ENCODE data around the gene RALGAPB. TPM values are rescaled to one million over a fixed set of nuclear protein-coding genes. Genes with fewer than 3 reads are reported as not detected.
"Not testable (repeated sequence)": the region's sequence is repeated elsewhere in the genome, so short reads cannot be mapped to it uniquely, and the experiment has no call there.

RALGAPB gene
- total RNA-seq, result 28.4 and 29.1 TPM in 2 replicates

DNA sequence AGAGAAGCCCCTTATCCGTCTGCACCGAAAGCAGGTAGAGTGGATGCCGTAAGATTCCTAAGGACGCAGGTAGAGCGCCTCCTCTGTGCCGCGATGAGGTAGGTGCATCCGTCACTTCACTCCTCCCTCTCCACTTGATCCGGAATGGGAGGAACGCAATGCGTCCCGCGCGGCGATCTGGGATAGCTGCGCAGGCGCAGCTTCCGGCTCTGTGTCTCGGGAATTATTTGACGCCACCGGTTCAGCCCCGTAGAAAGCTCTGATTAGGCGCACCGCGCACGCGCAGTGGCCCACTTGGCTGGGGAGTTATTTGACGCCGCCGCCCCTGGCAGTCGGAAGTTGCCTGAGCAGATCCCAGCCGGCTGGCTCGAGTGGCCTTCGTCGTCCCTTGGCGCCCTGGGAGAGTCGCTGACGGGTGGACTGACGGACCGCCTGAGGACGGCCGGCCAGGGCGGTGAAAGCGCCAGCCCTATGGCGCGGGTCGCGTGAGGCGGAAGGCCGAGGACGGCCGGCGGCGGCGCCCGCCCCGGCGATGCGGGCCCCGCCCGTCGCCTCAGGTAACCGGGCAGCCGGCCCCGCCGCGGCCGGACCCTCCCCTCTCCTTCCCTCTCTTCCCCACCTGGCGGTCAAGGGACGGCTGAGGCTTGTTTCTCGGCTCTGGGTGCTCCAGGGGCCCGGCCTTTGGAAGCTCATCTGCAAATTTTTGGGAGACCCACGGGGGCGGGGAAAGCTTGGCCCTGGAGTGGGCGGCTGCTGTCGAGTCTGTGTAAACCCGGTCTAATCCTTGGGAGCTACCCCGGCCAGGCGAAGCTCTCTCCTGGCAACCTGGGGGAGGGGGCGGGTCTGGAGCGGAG is at the start of gene RALGAPB:
Gene RALGAPB, plus strand, starts transcription at position 331 of the 854 bp plus-strand sequence. CDS start 15,590 bp downstream, outside the sequence.
- peak; percentile 99 for DNase-seq

DNA sequence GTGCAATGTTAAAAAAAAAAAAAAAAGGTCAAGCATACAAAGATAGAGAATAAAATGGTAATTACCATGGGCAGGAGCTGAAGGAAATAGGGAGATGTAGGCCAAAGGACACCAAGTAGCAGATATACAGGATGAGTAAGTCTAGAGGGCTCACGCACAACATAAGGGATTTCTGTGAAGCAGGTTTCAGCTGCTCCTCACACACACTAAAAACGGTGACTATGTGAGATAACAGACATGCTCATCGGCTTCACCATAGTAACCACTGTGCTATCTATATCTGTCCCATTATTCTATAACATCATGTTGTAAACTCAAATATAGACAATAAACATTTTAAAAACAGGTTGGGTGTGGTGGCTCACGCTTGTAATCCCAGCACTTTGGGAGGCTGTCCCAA is 49.1 kb upstream of the RALGAPB start:
- no peak for DNase-seq

DNA sequence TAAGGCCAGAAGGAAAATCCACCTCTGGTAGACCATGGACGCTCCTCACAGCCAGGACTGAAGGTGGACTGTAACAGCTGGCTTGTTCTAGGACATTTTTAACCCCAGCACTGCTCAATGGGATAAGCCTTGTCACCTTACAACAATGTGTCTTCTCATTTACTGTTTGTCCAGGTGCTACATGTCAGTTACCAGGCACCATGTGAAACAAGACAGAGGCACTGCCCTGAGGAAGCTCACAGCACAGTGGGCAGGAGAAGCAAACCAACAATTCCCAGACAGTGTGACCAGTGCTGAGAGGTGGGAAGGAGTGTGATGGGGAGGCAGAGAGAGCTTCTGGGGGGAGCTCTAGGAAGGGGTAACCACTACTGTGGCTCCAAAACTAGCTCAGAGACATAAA is 48.2 kb upstream of the RALGAPB start:
- no peak for DNase-seq

DNA sequence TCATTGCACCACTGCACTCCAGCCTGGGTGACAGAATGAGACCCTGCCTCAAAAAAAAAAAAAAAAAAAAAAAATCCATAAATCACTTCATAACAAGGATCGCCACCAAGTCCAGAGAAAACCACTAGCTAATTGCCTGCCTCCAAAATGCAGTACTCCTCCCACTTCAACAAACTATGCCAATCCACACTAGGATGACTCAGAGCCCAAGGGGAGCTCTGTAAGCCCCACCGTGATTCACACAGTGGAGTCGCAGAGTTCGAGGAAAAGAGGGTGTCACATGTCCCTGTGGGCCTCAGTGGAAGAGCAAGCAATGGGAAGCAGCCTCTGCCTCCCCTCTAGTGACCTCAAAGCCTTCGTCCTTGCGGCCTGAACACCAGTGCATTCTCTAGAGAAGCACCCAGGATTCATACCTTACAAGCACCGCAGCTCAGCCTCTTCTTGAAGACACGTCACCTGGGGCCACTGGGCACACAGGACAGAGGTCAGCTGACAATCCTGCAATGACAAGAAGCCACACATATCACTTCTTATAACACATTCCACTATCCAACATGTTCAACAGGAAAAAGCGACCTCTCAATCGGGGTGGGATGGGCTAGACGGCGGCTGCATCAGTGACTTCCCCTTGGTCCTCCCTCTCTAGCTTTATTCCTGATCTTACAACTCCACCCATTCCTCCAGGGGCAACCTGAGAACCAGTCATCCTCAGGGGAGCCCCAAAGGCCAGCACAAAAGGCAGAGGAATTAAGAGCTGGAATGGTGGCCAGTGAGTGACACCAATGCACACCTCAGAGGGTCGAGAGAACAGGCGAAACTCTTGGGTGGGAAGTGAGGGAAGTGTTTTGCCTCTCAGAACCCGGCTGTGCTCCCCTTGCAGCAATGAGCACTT is 46.4 kb upstream of the RALGAPB start:
- DNase-seq, result peak; percentile 66

DNA sequence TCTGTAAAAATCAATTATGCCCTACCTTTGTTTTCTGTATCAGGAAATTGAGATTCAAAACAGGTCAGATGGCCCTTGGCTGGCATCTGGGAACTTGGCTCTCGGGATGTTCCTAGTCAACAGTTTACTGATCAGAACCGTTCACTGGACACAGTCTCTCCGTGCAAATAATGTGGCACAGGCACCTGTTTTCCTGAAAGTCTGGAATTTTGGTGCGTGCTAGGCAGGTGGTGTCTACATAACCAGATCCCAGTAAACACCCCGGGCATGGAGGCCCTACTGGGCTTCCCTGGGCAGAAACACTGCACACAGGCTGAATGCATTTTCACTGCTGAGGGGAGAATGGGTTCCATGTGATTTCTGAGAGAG is 45.0 kb upstream of the RALGAPB start:
- DNase-seq, result no peak

GRCh38 chr20:38428800-38429199 is 43.8 kb upstream of the RALGAPB start:
- no peak for DNase-seq

DNA sequence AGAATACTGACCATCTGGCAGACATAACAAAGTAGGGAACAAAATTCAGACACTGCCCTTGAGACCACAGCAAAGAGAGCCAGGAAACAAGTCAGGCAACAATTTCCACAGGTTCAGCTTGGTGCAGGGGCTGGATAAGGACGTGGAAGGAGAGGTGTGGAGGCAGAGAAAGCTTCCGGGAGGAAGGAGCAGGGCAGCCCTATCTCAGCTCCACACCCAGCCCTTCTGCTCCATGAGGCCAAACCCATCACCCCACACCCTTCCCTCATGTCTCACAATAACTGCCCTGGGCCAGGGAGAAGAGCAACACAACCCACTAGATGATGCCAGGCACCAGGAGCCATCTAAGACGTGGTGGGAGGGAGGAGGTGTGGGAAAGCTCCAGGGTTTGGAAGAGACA is 43.3 kb upstream of the RALGAPB start:
- DNase-seq, result no peak

DNA sequence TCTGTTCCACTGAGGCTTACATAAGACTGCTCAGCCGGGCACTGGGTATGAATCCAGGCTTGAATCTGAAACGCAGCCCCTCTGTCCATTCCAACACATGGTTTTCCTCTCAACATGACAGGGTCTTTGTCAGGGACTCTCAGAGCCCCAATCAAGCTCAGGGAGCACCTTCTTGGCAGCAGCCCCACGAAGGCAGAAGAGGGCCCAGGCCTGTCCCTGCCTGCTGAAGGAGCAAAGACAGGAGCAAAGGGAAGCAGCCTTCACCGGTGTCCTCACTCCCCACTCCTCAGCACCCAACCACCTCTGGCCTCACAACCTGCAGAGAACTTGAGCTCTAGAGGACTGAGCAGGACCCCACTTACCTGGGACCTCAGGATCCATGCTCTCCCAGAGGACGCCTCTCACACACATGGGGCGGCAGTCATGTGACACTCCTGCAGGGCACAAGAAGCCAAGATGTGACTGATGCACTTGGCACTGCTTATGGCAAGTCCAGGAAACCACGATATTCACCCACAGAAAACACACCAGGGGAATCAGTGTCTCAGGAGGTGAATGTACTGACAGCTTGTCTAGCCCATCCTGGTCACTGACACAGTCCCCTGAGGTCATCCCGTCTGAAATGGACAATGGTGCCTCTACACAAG is 41.8 kb upstream of the RALGAPB start:
- no peak for DNase-seq

DNA sequence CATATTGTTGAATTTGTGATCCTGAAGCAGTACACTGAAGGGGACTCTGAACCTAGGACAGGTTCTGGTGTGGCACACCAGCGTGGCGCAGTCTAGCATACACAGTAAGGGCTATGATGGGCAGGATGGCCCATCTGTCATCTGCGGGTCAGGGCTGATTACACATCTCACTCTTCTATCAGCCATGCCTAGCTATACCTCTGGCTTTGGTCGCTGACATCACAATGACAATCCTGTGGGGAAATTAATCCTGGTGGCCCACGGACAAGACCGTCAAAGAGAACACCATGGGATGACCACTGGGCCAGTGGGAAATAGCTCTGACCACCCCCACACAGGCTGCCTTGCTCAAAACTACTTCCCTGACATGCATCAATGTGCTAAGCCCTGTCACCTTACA is 40.4 kb upstream of the RALGAPB start:
- no peak for DNase-seq

GRCh38 chr20:38432870-38433269 is 39.8 kb upstream of the RALGAPB start:
- DNase-seq, result not testable (repeated sequence)

- DNase-seq, result no peak
Measured at GRCh38 chr20:38433304-38433972, 39.2 kb upstream of the RALGAPB start.

GRCh38 chr20:38434301-38434741 is 38.3 kb upstream of the RALGAPB start:
- DNase-seq, result peak; percentile 45

GRCh38 chr20:38434770-38435554 is 37.7 kb upstream of the RALGAPB start, which contains the start of gene SNHG17:
Gene SNHG17, minus strand, starts transcription at chr20:38435328.
- DNase-seq, result peak; percentile 97

DNA sequence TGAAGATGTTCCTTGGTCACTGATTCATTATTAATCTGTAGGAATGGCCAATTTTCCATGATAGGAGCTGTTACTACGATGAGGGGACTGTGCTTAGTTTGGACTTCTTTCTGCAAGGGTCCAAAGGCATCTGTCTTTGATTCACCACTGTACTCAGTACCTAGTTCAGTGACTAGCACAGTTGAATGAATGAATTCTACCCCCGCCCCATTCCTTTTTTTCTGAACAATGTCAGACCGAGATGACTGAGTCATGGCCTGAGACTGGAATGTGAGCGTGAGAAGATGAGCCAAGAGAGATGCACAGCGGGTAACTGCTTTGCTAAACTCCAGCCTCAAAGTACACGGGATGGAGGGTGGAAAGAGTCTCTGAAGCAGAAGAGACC is 37.1 kb upstream of the RALGAPB start:
- no peak for DNase-seq

GRCh38 chr20:38437796-38438195 is 34.8 kb upstream of the RALGAPB start:
- DNase-seq, result no peak

- DNase-seq, result not testable (repeated sequence)
Measured at GRCh38 chr20:38441110-38441509, 31.5 kb upstream of the RALGAPB start.

DNA sequence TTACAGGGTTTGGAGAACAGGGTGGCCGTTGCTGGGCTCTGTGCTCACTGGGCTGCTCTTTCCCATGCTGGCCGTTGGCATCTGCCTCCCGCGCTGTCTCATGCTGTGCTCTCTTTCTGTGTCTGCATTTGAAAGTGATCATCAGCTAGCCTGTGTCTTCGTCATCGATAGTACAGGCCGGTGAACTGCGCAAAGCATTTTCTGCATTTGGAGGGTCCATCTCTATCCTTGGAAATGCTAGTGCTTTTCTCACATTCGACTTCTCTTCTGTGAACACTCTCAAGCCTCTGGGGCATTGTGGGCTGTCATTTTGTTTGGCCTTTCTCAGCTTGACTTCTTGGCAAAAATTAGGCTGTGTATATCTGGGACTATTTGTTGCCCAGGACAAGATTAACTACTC is 30.7 kb upstream of the RALGAPB start:
- no peak for DNase-seq

DNA sequence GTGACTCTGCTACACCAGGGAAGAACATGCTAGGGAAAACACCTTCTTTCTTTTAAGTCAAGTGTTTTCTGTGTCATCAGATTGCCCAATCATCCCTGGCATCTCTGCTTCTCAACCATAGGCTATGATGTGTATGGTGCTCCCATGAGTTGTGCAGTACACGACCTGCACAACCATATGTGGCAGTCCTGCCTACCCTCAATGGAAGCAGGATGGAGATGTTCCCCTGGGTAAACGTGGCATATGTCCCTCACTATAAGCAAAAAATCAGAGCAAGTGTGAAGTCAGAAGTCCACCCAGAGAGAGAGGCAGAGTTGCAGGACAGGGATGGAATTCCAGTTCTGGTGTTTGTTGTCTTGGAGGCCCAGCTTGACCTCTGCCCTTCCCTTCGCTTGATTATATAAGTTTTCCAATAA is 27.3 kb upstream of the RALGAPB start:
- no peak for DNase-seq

- no peak for DNase-seq
Measured at GRCh38 chr20:38445901-38446425, 26.7 kb upstream of the RALGAPB start.

- DNase-seq, result peak; percentile 97
Measured at GRCh38 chr20:38446441-38447209, 26.0 kb upstream of the RALGAPB start.

All from dermis blood vessel endothelial cell (primary cell).